Activated CD4-positive, alpha-beta T cell treated with anti-CD3 and anti-CD28 coated beads for 1 hour (primary cell): ENCODE data around the gene MMP17.

Experiments
- DNase-seq: peaks from one replicate; pipeline ENCODE4 v3.0.0-alpha.2; 2020

The MMP17 gene

GRCh38 chr12:131850856-131851559 lies 22.8 kb downstream of the MMP17 start:
- DNase-seq = no peak

GRCh38 chr12:131851741-131852550 lies 23.8 kb downstream of the MMP17 start:
- no peak for DNase-seq

- DNase-seq = no peak
Observed at GRCh38 chr12:131852551-131853299, 24.5 kb downstream of the MMP17 start.

DNA sequence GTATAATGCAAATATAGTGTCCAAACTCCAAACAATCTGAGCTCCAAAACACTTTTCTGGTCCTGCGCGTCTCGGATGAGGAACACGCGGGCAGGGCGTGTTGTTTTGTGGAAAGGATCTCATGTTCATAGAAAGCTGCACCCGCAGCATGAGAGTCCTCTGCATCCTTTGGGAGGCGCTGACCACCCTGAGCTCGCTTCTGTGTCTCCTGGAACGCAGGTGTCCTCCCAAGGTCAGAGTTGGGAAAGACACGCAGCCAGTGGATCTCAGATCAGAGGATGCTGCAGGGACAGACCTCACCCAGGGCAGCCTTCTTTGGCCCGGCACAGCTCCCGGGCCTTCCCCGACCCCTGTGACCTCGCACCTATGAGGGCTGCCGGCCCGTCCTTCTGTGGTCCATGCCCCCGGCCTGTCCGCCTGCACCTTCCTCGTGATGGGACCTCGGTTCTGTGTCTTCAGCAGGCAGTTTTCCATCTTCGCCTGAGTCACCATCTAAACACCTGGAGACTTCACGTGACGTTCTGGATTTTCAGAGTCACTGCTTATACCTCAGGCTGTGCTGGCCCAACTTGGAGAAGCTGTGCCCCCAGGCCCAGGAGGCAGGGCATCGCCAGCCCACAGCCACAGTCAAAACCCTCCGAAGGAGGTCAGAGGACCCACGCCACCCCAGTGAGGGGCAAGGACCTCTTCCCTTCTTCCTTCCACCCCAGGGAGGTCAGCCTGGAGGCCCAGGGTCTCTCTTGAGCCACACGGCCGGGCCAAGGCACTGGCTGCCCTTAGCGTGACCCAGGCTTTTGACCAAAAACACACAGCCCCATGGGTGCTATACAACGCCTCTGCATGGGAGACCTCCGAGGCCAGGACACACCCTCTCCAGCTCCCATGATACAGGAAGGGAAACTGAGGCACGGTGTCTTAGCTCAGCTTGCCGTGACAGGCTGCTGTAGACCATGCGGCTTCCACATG lies 25.9 kb downstream of the MMP17 start:
- DNase-seq = no peak

DNA sequence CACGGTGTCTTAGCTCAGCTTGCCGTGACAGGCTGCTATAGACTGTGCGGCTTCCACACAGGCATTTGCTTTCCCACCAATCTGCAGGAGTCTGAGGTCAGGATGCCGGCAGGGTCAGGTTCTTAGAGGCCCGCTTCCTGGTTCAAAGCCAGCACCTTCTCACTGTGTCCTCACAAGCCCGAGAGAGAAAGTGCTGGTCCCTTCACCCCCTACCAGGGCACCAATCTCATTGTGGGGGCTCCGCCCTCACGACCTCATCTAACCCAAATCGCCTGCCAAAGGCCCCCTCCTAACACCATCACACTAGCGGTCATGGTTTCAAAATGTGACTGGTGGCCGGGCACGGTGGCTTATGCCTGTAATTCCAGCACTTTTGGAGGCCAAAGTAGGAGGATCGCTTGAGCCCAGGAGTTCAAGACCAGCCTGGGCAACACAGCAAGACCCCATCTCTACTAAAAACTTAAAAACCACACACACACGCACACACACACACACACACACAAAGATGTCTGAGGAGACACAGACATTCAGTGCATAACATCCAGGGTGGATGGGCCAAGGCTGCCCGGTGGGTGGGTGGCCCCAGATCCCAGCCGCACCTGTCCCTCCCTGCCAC lies 26.8 kb downstream of the MMP17 start:
- no peak for DNase-seq

- DNase-seq = no peak
Observed at GRCh38 chr12:131855521-131856142, 27.4 kb downstream of the MMP17 start.

GRCh38 chr12:131856366-131857097 lies 28.3 kb downstream of the MMP17 start:
- no peak for DNase-seq

DNA sequence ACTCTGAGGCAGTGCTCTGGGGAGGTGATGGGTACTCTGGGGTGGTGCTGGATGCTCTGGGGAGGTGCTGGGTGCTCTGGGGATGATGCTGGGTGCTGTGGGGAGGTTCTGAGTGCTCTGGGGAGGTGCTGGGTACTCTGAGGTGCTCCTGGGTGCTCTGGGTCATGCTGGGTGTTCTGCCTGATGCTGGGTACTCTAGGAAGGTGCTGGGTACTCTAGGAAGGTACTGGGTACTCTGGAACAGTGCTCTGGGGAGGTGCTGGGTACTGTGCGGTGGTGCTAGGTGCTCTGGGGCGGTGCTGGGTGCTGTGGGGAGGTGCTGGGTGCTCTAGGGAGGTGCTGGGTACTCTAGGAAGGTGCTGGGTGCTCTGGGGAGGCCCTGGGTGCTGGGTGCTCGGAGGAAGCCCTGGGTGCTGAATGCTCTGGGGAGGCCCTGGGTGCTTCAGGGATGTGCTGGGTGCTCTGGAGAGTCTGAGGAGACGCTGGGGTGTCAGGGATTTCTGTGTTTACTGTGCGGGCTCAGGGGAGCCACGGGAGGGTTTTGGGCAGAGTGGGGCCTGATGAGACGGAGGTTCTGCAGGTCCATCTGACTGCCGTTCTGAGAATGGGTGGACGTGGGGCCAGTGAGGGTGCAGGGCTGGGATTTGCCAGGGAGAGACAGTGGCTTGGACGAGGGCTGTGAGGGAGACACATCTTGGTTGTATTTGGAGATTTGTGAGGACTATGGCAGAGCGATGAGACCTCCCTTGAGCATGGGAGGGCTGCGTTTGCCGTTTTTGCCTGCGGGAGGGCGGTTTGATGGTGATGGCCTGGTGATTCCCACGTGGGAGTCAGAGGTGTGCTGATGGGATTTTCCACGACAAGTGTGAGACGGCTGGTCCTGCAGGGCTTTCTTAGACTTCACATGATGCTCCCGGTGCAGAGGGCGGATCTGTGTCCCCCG lies 30.0 kb downstream of the MMP17 start:
- DNase-seq = no peak

GRCh38 chr12:131860472-131861260 lies 32.5 kb downstream of the MMP17 start:
- DNase-seq = no peak

GRCh38 chr12:131861261-131862083 lies 33.3 kb downstream of the MMP17 start:
- DNase-seq = no peak

DNA sequence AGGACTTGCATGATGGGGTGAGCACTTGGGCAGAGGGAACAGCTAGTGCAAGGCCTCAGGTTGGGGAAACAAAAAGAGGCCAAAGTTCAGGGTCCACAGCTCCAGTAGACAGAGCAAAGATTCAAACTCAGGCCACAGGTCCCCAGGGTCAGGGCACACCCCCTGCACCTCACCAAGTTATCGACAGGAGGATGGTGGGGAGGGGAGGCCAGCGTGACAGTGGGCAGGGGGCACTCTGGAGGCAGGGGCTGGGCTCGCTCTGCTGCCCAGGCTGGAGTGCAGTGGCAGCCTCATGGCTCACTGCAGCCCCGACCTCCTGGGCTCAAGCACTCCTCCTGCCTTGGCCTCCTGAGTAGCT lies 33.9 kb downstream of the MMP17 start:
- no peak for DNase-seq

DNA sequence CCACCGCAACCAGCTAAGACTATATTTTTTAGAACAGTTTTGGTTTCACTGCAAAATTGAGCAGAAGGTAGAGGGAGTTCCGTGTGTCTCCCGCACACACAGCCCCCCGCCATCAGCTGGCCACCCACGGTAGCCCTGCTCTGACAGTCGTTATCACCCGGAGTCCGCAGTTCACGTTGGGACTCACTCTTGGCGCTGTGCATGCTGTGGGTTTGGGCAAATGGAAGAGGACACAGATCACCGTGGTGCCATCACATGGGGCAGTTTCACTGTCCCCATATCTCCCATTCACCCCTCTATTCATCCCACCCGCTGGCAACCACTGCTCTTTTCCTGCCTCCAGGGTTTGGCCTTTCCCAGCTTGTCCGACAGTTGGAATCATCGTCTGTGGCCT lies 34.4 kb downstream of the MMP17 start:
- no peak for DNase-seq

GRCh38 chr12:131862994-131863710 lies 35.0 kb downstream of the MMP17 start:
- no peak for DNase-seq

GRCh38 chr12:131863711-131864396 lies 35.7 kb downstream of the MMP17 start:
- no peak for DNase-seq

DNA sequence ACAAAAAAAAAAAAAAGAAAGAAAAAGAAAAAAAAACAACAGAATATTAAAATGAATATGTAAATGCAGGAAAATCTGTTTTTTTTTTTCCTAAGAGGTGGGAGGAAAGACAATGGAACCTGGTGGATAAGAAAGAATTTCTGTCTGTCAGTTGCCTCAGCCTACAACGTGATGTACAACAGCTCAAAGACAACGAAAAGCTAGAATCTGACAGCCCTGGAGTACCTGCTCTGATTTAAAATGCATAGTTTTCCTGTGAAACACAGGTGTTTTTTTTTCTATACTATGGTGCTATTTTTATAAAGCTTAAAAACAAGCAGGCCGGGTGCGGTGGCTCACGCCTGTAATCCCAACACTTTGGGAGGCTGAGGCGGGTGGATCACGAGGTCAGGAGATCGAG lies 36.3 kb downstream of the MMP17 start:
- DNase-seq = no peak

- DNase-seq = no peak
Observed at GRCh38 chr12:131865180-131865875, 37.1 kb downstream of the MMP17 start.
